Neuron (in vitro differentiated cells): ENCODE data around the gene STYX.

ENCODE experiments used
- H2AFZ ChIP-seq: one replicate; pipeline ENCODE4 v1.6.1; 2013; ENCODE audit warnings: low read depth, mild to moderate bottlenecking, inconsistent platforms, low read length, moderate library complexity
- H3K27me3 ChIP-seq: one replicate; pipeline ENCODE4 v1.6.1; 2013; ENCODE audit warnings: low read length; ENCODE audit not compliant: insufficient read depth
- H3K36me3 ChIP-seq: one replicate; pipeline ENCODE4 v1.6.1; 2013; ENCODE audit warnings: low read length; ENCODE audit not compliant: insufficient read depth
- H3K4me1 ChIP-seq: one replicate; pipeline ENCODE4 v1.6.1; 2013; ENCODE audit warnings: low read length; ENCODE audit not compliant: insufficient read depth
- H3K4me3 ChIP-seq: 2 replicates; pipeline ENCODE4 v1.5.1; 2013; ENCODE audit warnings: mild to moderate bottlenecking, low read length, moderate library complexity
- H3K9me3 ChIP-seq: one replicate; pipeline ENCODE4 v1.6.1; 2013; ENCODE audit warnings: low read length

STYX gene, protein sequence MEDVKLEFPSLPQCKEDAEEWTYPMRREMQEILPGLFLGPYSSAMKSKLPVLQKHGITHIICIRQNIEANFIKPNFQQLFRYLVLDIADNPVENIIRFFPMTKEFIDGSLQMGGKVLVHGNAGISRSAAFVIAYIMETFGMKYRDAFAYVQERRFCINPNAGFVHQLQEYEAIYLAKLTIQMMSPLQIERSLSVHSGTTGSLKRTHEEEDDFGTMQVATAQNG

DNA sequence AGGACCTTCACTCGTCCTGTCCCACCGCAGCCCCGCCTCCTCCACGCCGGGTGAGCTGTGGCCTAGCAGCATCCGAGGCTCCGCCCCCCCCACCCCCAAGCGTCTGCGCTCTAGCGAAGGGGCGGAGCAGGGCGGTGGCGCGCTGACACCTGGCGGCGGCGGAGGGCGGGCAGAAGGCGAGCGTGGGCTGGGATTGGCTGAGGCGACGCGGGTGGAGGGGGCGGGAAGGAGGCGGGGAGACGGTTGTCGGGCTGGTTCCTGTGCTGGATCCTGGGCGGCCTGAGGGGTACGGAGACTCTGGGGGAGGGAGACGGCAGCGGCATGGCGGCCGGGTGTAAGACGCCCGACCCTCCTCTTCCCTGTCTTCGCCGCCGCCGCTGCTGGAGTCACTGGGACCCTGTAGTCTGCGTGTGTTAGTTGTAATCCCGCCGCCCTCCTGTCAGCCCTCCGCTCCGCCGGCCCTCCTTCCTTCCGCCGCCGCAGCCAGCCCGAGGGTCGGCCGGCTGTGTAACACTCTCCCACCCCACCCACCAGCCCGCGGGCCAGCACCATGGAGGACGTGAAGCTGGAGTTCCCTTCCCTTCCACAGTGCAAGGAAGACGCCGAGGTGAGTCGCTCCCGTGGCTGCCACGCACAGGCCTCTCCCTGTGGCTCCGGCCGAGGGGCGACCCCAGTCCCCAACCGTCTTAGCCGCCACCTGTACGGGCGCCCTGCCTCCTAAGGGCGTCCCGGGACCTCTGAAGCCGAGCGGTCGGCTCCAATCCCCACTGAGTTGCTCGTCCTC is at the start of gene STYX:
Gene STYX (plus strand): TSS at position 242 of the 784 bp plus-strand sequence. CDS start 309 bp downstream, at position 551.
- Histone ChIP-seq H3K9me3 (peaks cover 4% of the 10 kb centered on the region), H2AFZ (peak within 1 kb of the TSS; percentile 85), H3K4me3 (peak within 1 kb of the TSS; percentile 82), H3K4me1 (peaks cover 7% of the 10 kb centered on the region), H3K36me3 (peaks cover 38% of the 10 kb centered on the region), H3K27me3 (no peaks in the 10 kb centered on the region)

- Histone ChIP-seq H3K4me3 (no peak overlapping the region), H3K4me1 (peaks cover 7% of the 10 kb centered on the region), H2AFZ (no peak overlapping the region), H3K9me3 (no peaks in the 10 kb centered on the region), H3K27me3 (no peaks in the 10 kb centered on the region), H3K36me3 (peaks cover 2% of the 10 kb centered on the region)
These were observed 45.9 kb upstream of the STYX start for GRCh38 chr14:52683985-52684520.

- no peaks in the 10 kb centered on the region for H3K9me3 ChIP-seq
- no peaks in the 10 kb centered on the region for H3K36me3 ChIP-seq
- H3K4me1 ChIP-seq: peaks cover 7% of the 10 kb centered on the region
- no peak overlapping the region for H2AFZ ChIP-seq
- H3K27me3 ChIP-seq: no peaks in the 10 kb centered on the region
- no peak overlapping the region for H3K4me3 ChIP-seq
These were observed 43.8 kb upstream of the STYX start for GRCh38 chr14:52686176-52686575.

- Histone ChIP-seq H3K9me3 (no peaks in the 10 kb centered on the region), H3K4me3 (no peak overlapping the region), H2AFZ (no peak overlapping the region), H3K4me1 (peaks cover 10% of the 10 kb centered on the region), H3K36me3 (no peaks in the 10 kb centered on the region), H3K27me3 (no peaks in the 10 kb centered on the region)
These were observed 38.8 kb upstream of the STYX start for GRCh38 chr14:52690983-52691760.

- Histone ChIP-seq H3K4me1 (peaks cover 11% of the 10 kb centered on the region), H3K9me3 (no peaks in the 10 kb centered on the region), H3K36me3 (no peaks in the 10 kb centered on the region), H3K4me3 (no peak overlapping the region), H2AFZ (no peak overlapping the region), H3K27me3 (no peaks in the 10 kb centered on the region)
These were observed 37.6 kb upstream of the STYX start for GRCh38 chr14:52692248-52692962.

DNA sequence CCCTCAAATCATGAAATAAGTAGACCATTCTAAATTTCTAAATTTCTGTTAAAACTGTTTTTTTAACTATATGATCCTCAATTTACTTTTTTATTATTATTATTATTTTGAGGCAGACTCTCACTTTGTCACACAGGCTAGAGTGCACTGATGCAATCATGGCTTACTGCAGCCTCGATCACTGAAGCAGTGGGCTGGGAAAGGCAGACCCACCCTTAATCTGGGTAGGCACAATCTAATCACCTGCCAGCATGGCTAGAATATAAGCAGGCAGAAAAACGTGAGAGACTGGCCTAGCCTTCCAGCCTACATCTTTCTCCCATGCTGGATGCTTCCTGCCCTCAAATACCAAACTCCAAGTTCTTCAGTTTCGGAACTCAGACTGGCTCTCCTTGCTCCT is 36.9 kb upstream of the STYX start:
- H3K27me3 ChIP-seq: no peaks in the 10 kb centered on the region
- H2AFZ ChIP-seq: no peak overlapping the region
- no peaks in the 10 kb centered on the region for H3K9me3 ChIP-seq
- no peaks in the 10 kb centered on the region for H3K36me3 ChIP-seq
- no peak overlapping the region for H3K4me3 ChIP-seq
- H3K4me1 ChIP-seq: peaks cover 11% of the 10 kb centered on the region

DNA sequence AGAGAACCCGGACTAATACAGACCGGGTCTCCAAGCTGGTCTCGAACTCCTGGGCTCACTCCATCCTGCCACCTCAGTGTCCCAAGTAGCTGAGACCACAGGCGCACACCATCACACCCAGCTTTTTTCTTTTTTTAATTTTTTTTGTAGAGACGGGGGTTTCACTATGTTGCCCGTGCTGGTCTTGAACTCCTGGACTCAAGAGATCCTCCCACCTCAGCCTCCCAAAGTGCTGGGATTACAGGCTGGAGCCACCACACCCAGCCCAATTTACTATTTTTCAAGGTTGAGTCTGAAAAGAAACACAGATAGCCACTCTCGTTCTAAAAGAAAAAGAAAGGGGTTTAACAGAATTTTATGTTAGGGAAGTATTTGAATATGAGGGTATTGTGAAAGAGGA is 36.4 kb upstream of the STYX start:
- peaks cover 11% of the 10 kb centered on the region for H3K4me1 ChIP-seq
- no peaks in the 10 kb centered on the region for H3K9me3 ChIP-seq
- no peak overlapping the region for H2AFZ ChIP-seq
- H3K4me3 ChIP-seq: no peak overlapping the region
- H3K36me3 ChIP-seq: no peaks in the 10 kb centered on the region
- H3K27me3 ChIP-seq: no peaks in the 10 kb centered on the region

- H3K27me3 ChIP-seq: no peaks in the 10 kb centered on the region
- H2AFZ ChIP-seq: peak overlapping the region; percentile 95
- H3K4me3 ChIP-seq: peak overlapping the region; percentile 94
- H3K36me3 ChIP-seq: no peaks in the 10 kb centered on the region
- H3K9me3 ChIP-seq: no peaks in the 10 kb centered on the region
- H3K4me1 ChIP-seq: peaks cover 11% of the 10 kb centered on the region
These were observed 35.0 kb upstream of the STYX start for GRCh38 chr14:52694761-52695480.

DNA sequence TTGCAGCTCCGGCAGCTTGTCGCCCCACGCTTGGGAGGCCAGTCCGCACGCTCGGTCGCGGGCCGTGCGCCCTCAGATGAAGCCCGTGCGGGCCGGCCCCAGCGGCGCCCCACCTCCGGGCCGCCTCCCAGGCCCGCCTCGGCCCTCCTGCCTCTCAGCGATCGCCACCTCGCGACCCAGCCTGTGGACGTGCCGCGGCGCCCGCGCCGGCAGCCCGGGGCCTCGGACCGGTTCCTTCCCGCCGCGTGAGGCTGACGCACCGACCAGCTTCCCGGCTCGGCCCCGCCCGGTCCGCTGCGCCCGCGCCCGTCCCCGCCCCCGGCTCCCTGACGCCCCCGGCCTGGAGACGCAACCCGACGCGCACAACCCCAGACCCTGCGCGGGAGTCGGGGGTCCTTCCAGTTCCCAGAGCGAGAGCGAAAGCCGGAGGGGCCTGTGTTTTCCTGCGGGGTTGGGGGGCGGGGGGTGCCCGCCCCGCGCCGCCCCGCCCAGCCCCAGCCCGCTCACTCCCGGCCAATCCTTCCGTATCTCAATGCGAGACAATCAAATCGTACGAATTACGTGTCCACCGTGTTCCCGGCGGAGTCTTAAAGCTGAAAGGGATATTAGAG is 34.4 kb upstream of the STYX start, which contains the start of gene ERO1A:
Gene ERO1A (minus strand): TSS at position 78 of the 611 bp plus-strand sequence. CDS start 77 bp downstream, at position 1.
- H3K27me3 ChIP-seq: no peaks in the 10 kb centered on the region
- peak within 1 kb of the TSS; percentile 95 for H2AFZ ChIP-seq
- H3K36me3 ChIP-seq: no peaks in the 10 kb centered on the region

GRCh38 chr14:52700701-52701172 is 29.2 kb upstream of the STYX start:
- no peak overlapping the region for H2AFZ ChIP-seq
- H3K27me3 ChIP-seq: no peaks in the 10 kb centered on the region
- no peak overlapping the region for H3K4me3 ChIP-seq
- H3K36me3 ChIP-seq: no peaks in the 10 kb centered on the region
- H3K4me1 ChIP-seq: peaks cover 2% of the 10 kb centered on the region
- H3K9me3 ChIP-seq: no peaks in the 10 kb centered on the region

More for the DNA sequence above, 34.4 kb upstream of the STYX start, which contains the start of gene ERO1A:
- H3K4me1 ChIP-seq: peaks cover 11% of the 10 kb centered on the region
- H3K9me3 ChIP-seq: no peaks in the 10 kb centered on the region
- peak within 1 kb of the TSS; percentile 94 for H3K4me3 ChIP-seq

DNA sequence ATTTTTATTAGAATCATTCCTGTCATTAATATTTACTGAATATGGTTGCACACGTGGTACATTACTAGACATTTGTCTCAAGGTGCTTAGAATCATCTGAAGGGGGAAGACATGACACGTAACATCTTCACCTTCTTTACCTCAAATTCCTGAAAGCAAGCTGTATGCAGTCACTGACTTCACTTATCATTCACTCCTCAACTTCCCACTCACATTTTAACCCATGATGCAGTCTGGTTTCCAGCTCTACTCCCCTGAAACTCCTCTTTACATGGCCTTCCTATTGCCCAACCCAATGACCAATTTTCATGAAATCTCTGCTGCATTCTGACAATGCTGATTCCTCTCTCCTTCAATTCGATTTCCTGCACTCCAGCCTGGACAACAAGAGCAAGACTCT is 28.7 kb upstream of the STYX start:
- Histone ChIP-seq H3K4me1 (peaks cover 3% of the 10 kb centered on the region), H3K27me3 (no peaks in the 10 kb centered on the region), H3K9me3 (no peaks in the 10 kb centered on the region), H2AFZ (no peak overlapping the region), H3K4me3 (no peak overlapping the region), H3K36me3 (no peaks in the 10 kb centered on the region)
